ENCODE results near the gene PHETA1. TPM values are rescaled to one million over a fixed set of nuclear protein-coding genes. Genes with fewer than 3 reads are reported as not detected.
"Not testable (repeated sequence)": the region's sequence is repeated elsewhere in the genome, so short reads cannot be mapped to it uniquely, and the experiment has no call there.

PHETA1 gene
- total RNA-seq, 4 donors from 2014 or later: 6.3 to 16.0 (median 8.2) TPM

GRCh38 chr12:111398530-111398929 lies 29.6 kb upstream of the PHETA1 start:
- ATAC-seq: peak; percentile 10
- Histone ChIP-seq H3K4me1 (peaks cover 0 to 32% (median 0%) of the 10 kb centered on the region in 3 donors), H3K27me3 (no peaks in the 10 kb centered on the region), H3K36me3 (no peaks in the 10 kb centered on the region), H3K27ac (peak overlapping the region in 3 of 4 donors; percentile 35 to 70 (median 51)), H3K4me3 (no peak overlapping the region), H3K9me3 (no peaks in the 10 kb centered on the region)
- 33 to 80% methylated on average over 1 to 4 of the region's 4 CpGs for WGBS, 2 donors (ENCODE audit: low coverage in 1 of 2)
- TF ChIP-seq CTCF (IDR thresholded peaks at IDR 0.05) (no peak), POLR2A (IDR thresholded peaks at IDR 0.05) (no peak), POLR2AphosphoS5 (IDR thresholded peaks at IDR 0.05) (no peak), EP300 (IDR thresholded peaks at IDR 0.05) (no peak)

GRCh38 chr12:111396726-111397445 lies 28.0 kb upstream of the PHETA1 start:
- TF ChIP-seq POLR2AphosphoS5 (IDR thresholded peaks at IDR 0.05) (peak; percentile 39), CTCF (IDR thresholded peaks at IDR 0.05) (peak in 3 of 4 experiments; percentile 99), EP300 (IDR thresholded peaks at IDR 0.05) (no peak), POLR2A (IDR thresholded peaks at IDR 0.05) (no peak)
- Histone ChIP-seq H3K27ac (peak overlapping the region in 3 of 4 donors; percentile 31 to 70 (median 41)), H3K4me3 (peak overlapping the region in 1 of 2 donors; percentile 39), H3K27me3 (no peaks in the 10 kb centered on the region), H3K4me1 (peaks cover 0 to 17% (median 0%) of the 10 kb centered on the region in 3 donors), H3K9me3 (no peaks in the 10 kb centered on the region), H3K36me3 (no peaks in the 10 kb centered on the region)
- 0 to 5% methylated on average over 4 to 10 of the region's 34 CpGs for WGBS, 2 donors (ENCODE audit: low coverage in 1 of 2)
- ATAC-seq: peak; percentile 82

- H3K9me3 ChIP-seq, H3K36me3 ChIP-seq, H3K4me3 ChIP-seq, ATAC-seq, H3K27me3 ChIP-seq: not testable (repeated sequence)
- Histone ChIP-seq H3K27ac (peak overlapping the region in 1 of 4 donors; percentile 70), H3K4me1 (peaks cover 0 to 17% (median 0%) of the 10 kb centered on the region in 3 donors)
- WGBS, 2 donors (ENCODE audit: low coverage in 1 of 2): 78 to 92% methylated on average over 6 to 7 of the region's 7 CpGs
Observed at GRCh38 chr12:111396271-111396670, 27.4 kb upstream of the PHETA1 start.

- Histone ChIP-seq H3K9me3 (no peaks in the 10 kb centered on the region), H3K4me3 (no peak overlapping the region), H3K27me3 (no peaks in the 10 kb centered on the region), H3K36me3 (no peaks in the 10 kb centered on the region), H3K27ac (no peak overlapping the region), H3K4me1 (peaks cover 0 to 17% (median 0%) of the 10 kb centered on the region in 3 donors)
- no peak for ATAC-seq
- WGBS, 2 donors (ENCODE audit: low coverage in 1 of 2): 70 to 71% methylated on average over 4 to 6 of the region's 8 CpGs
- TF ChIP-seq POLR2AphosphoS5 (IDR thresholded peaks at IDR 0.05): no peak
Observed at GRCh38 chr12:111395336-111396187, 26.7 kb upstream of the PHETA1 start.

- Histone ChIP-seq H3K27me3 (no peaks in the 10 kb centered on the region), H3K36me3 (no peaks in the 10 kb centered on the region), H3K27ac (no peak overlapping the region), H3K9me3 (no peaks in the 10 kb centered on the region), H3K4me3 (no peak overlapping the region), H3K4me1 (peaks cover 0 to 17% (median 0%) of the 10 kb centered on the region in 3 donors)
- no peak for TF ChIP-seq POLR2AphosphoS5 (IDR thresholded peaks at IDR 0.05)
- 79% methylated on average over 4 of the region's 8 CpGs; no CpG with 5 or more reads in 1 of the 2 donors for WGBS, 2 donors (ENCODE audit: low coverage in 1 of 2)
- ATAC-seq: no peak
Observed at GRCh38 chr12:111394480-111394879, 25.6 kb upstream of the PHETA1 start.

- ATAC-seq: peak; percentile 64
- H3K27ac ChIP-seq: no peak overlapping the region
Observed at GRCh38 chr12:111393700-111394300, 24.9 kb upstream of the PHETA1 start.

More at GRCh38 chr12:111393700-111394300, 24.9 kb upstream of the PHETA1 start:
- Histone ChIP-seq H3K4me3 (no peak overlapping the region), H3K36me3 (no peaks in the 10 kb centered on the region), H3K4me1 (peaks cover 0 to 17% (median 0%) of the 10 kb centered on the region in 3 donors), H3K9me3 (no peaks in the 10 kb centered on the region), H3K27me3 (no peaks in the 10 kb centered on the region)
- WGBS, 2 donors (ENCODE audit: low coverage in 1 of 2): 65 to 71% methylated on average over 2 to 7 of the region's 8 CpGs
- TF ChIP-seq POLR2AphosphoS5 (IDR thresholded peaks at IDR 0.05) (no peak), CTCF (IDR thresholded peaks at IDR 0.05) (no peak), POLR2A (IDR thresholded peaks at IDR 0.05) (no peak), EP300 (IDR thresholded peaks at IDR 0.05) (no peak)
